ENCODE measurements around the gene METTL25B. TPM values are rescaled to one million over a fixed set of nuclear protein-coding genes. Genes with fewer than 3 reads are reported as not detected.
A peak's percentile ranks its signal among the peaks of the same experiment; 100 is the strongest.

Gene METTL25B
- total and polyA plus RNA-seq, 10 of the 15 experiments (the other 5 are each of a cell fraction or from before 2014, with no cell fraction given): 5.9 to 25.2 (median 13.5) TPM

- H2AFZ ChIP-seq (ENCODE audit: control insufficient read depth, low read depth, low read length): no peak overlapping the region
- ATAC-seq (no peak; the same call in 2 of the 3 replicates), FAIRE-seq (no peak), DNase-seq (ENCODE audit: low read depth, low spot score) (no peak)
- ChIA-PET CTCF (interaction anchor here (0.6 to 10.1 kb wide), 7 partner anchors 7 to 116 kb away, joined by 3 to 84 read pairs (median 5); partner anchors contain the start of genes ISG20L2, METTL25B and NTRK1), SMC1A (ENCODE audit: uncharacterized antibody, unreplicated experiment) (interaction anchor here (1.6 to 1.9 kb wide), 4 partner anchors 14 to 84 kb away, joined by 3 to 7 read pairs (median 4); partner anchors contain the start of genes ISG20L2 and METTL25B), POLR2A (no interaction called here), RAD21 (ENCODE audit: unreplicated experiment) (interaction anchor here (0.7 to 1.7 kb wide), 3 partner anchors 24 to 86 kb away, joined by 3 to 13 read pairs (median 4); no protein-coding TSS in a partner anchor)
- no peak overlapping the region for H3K9ac ChIP-seq (ENCODE audit: control insufficient read depth, insufficient read depth, low read length)
- in situ Hi-C loops (cut with MboI) (no loop called here), intact Hi-C loops (cut with micrococcal nuclease; ENCODE audit: unreplicated experiment) (no loop called here)
- 75% methylated on average over 5 of the region's 5 CpGs for WGBS (ENCODE audit: insufficient coverage, insufficient replicate concordance, low lambda C conversion rate, missing lambda C conversion rate)
- peaks cover 0 to 14% of the 10 kb centered on the region in 2 experiments; a peak in 2 of 4 replicates for H3K36me3 ChIP-seq (ENCODE audit: control insufficient read depth in 2 of 2, insufficient read depth in 2 of 2, low read length in 1 of 2)
- no peaks in the 10 kb centered on the region for H4K20me1 ChIP-seq (ENCODE audit: control insufficient read depth, insufficient read depth)
- 0 out of 2 replicates have a peak overlapping the region, but pooled peaks have one; percentile 27 for H3K4me2 ChIP-seq (ENCODE audit: control insufficient read depth, insufficient read depth)
- no peak overlapping the region for H3K27ac ChIP-seq (ENCODE audit: control insufficient read depth, insufficient read depth)
- H3K9me3 ChIP-seq (replicated peaks; ENCODE audit: control insufficient read depth, insufficient read depth, low read length): no peaks in the 10 kb centered on the region
- no TSS peak for BruUV-seq (replicated peaks)
- H3K27me3 ChIP-seq (replicated peaks in 1 of 2; ENCODE audit: control insufficient read depth in 2 of 2, insufficient read depth in 2 of 2, low read length in 1 of 2): no peaks in the 10 kb centered on the region
- H3K4me3 ChIP-seq: no peak overlapping the region
- no peaks in the 10 kb centered on the region for H3K4me1 ChIP-seq (ENCODE audit: control insufficient read depth, insufficient read depth, low read length)
- peaks cover 68% of the 10 kb centered on the region for H3K79me2 ChIP-seq (ENCODE audit: control insufficient read depth, insufficient read depth, low read length)
- TF ChIP-seq CUX1 (IDR thresholded peaks at IDR 0.05; ENCODE audit: insufficient replicate concordance, low read depth, low read length) (no peak), MEF2A (IDR thresholded peaks at IDR 0.05; ENCODE audit: insufficient read depth, low read depth, low read length) (no peak), NRF1 (conservative IDR thresholded peaks at IDR 0.05; ENCODE audit: low read depth, low read length) (no peak), PKNOX1 (IDR thresholded peaks at IDR 0.05) (no peak), ZNF592 (IDR thresholded peaks at IDR 0.05) (no peak), CHD4 (IDR thresholded peaks at IDR 0.05) (no peak), SUPT20H (IDR thresholded peaks at IDR 0.05; ENCODE audit: borderline replicate concordance, control insufficient read depth, low read depth, low read length) (no peak), BHLHE40 (IDR thresholded peaks at IDR 0.05; ENCODE audit: borderline replicate concordance in 1 of 2, low read depth in 2 of 2, low read length in 1 of 2) (no peak)
Measured at GRCh38 chr1:156775799-156776198, 47.5 kb downstream of the METTL25B start.

All from GM12878 (cell line).